ENCODE results near the gene NES.
A peak's percentile ranks its signal among the peaks of the same experiment; 100 is the strongest.
"Not testable (repeated sequence)": the region's sequence is repeated elsewhere in the genome, so short reads cannot be mapped to it uniquely, and the experiment has no call there.

NES gene

DNA sequence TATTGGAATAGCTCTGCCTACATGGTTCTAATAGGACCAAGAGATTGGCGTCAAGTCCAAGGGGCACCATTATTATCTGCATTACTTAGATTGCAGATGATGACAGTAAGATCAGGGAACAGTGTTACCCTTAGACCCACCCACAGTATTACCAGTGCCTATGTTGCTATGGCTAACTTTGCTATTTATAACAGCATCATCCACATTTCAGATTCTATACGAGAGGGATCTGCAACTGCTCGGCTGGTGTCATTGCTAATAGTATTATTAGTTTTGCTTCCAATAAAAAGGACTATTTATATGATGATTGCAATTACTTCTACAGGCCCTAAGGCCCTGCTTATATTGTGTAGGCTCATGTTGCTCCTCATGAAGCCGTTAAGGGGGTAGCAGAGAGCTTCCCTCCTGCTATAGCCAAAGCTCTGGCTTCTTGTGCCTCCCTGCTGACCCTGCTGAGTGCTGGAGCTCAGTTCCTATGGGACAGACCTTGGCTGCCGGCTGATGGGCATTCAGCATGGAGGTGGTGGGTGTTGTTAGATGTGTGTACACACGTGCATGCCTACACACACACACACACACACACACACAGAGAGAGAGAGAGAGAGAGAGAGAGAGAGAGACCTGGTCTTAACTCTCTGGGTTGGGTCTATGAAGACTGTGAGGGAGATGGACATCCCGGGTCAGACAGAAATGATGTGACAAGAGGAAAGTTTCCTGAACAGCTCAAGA lies 34.0 kb downstream of the NES start:
- no peak for DNase-seq

- DNase-seq = no peak
Measured at GRCh38 chr1:156642265-156643048, 34.8 kb downstream of the NES start.

DNA sequence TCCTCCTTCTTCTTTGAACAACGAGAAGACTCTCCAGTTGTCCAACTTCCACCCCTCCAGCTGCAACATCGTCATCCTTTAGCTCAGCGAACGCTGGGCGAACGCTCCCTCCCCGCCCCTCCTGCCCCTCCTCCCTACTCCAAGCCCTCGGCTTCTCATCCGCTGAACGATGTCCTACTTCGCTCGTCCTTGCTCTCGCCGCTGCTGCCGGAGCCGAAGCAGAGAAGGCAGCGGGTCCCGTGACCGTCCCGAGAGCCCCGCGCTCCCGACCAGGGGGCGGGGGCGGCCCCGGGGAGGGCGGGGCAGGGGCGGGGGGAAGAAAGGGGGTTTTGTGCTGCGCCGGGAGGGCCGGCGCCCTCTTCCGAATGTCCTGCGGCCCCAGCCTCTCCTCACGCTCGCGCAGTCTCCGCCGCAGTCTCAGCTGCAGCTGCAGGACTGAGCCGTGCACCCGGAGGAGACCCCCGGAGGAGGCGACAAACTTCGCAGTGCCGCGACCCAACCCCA lies 35.4 kb downstream of the NES start, which contains the start of gene BCAN:
BCAN (plus strand) TSS at position 357 of the 504 bp plus-strand sequence. CDS start 3,938 bp downstream, outside the sequence.
- no peak for DNase-seq

DNA sequence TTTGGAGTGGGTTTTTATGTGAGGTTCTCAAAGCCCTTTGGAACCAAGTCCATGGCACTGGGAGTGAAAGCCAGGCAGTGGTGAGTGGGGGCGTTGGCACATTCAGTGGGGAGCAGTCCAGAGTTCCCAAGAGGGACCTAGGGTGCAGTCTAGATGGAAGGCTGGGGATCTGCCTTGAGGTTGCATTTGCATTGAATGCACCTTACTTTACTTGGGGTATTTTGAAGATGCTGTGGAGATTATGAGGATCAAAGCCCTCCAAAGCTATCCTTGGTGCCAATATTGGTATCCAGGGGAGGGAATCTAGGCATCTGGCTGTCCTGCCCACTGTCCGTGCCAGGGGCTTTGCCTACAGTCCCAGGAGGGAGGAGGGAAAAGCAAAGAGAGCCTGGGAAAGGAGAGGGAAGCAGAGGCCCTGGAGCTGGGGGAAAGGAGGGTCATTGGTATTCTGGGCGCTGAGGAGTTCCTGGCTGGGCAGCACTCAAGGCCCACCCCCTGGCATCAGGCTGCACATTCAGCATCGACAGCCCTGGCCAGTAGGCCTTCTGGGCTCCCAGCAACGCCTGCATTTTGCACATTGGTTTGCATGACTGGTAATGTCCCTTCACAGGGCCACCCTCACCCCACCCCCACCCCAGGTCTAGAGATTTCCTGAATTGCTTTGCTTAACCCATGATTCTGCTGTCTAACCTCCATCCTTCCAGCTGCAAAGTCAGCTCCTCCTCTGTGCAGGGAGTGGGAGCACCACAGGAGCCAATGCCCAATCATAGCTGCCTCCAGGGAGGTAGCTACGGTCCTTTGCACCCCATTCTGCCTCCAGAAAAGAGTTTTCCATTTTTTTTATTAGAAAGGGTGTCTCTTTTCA lies 36.1 kb downstream of the NES start:
- no peak for DNase-seq

DNA sequence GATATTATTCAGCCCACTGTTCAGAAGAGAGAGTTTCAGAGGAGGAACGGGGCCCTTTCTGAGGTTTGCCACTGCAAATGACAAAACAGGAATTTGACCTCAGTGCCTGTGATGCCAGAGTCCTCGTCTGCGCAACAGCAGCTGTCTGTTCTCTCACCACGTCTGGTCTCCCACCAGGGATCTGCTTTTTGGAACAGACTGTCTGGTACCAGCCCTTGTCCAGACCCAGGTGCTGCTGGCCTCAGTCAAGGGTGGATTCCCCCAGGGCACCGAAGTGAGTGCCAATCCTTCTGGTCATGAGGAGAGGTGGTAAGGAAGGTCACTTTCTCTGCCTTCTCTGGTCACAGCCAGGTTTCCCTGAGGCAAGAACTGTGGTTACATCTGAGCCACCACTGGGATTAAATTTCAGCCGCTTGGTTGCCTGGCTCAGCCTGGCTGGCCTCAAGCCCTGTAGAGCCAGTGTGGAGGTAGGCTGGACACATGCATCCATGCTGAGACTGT lies 37.6 kb downstream of the NES start:
- no peak for DNase-seq

GRCh38 chr1:156638189-156638985 lies 38.8 kb downstream of the NES start:
- no peak for DNase-seq

DNA sequence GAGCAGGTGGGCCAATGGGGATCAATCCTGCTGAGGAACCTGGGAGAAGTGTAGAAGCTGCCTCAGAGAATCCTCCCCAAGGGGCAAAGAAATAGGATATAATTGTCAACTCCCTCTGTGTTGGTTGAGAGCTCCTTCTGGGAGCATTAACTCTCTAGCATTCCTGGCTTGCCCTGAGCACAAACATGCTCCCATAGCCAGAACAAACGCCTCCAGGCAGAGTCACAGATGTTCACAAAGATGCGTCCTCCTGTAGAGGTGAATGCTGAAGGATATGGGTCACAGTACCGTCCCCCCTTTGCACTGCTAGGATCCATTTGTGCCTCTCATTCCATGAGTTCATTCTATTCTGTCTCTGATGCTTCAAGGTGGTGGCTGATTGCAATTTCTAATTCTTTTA lies 44.9 kb downstream of the NES start:
- no peak for DNase-seq

DNA sequence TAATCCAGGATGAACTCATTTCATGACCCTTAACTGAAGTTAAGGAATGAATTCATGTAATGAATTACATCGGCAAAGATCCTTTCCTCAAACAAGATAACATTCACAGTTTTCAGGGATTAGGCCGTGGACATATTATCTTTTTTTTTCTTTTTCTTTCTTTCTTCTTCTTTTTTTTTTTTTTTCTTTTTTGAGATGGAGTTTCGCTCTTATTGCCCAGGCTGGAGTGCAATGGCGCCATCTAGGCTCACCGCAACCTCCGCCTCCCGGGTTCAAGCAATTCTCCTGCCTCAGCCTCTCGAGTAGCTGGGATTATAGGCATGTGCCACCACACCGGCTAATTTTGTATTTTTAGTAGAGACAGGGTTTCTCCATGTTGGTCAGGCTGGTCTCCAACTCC lies 46.1 kb downstream of the NES start:
- DNase-seq = not testable (repeated sequence)

GRCh38 chr1:156629823-156630449 lies 47.3 kb downstream of the NES start:
- no peak for DNase-seq

- DNase-seq = peak; percentile 44
Measured at GRCh38 chr1:156627313-156627880, 49.8 kb downstream of the NES start.

GRCh38 chr1:156626079-156626438 lies 51.1 kb downstream of the NES start:
- no peak for DNase-seq

DNA sequence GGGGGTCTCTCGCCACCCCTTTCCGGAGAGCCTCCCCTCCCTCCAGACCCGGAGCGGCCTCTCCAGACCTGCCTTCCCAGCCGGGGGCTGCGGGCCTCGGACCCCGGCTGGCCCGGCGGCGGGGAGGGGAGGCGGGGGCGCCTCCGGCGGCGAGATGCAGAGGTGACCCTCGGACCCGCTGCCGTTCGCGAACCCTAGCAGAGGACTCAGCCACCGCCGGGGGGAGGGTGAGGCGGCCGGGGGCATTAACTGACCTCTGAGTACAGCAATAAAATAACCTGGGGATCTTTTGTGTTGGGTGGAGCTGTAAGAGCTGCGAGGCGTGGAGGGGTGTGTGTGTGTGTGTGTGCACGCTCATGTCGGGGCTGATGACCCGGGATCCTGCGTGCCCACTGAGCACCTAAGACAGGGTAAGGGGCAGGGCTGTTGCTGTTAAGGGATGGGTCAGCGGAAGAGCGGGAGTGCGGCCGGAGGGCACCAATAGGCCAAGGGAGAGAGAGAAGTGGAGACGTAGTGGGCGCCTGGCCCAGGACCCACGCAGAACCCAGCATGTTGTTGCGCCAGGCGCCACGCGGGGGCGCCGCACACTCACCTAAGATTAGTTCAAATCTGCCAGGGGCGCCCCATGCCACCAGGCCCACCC lies 51.6 kb downstream of the NES start:
- DNase-seq = no peak

DNA sequence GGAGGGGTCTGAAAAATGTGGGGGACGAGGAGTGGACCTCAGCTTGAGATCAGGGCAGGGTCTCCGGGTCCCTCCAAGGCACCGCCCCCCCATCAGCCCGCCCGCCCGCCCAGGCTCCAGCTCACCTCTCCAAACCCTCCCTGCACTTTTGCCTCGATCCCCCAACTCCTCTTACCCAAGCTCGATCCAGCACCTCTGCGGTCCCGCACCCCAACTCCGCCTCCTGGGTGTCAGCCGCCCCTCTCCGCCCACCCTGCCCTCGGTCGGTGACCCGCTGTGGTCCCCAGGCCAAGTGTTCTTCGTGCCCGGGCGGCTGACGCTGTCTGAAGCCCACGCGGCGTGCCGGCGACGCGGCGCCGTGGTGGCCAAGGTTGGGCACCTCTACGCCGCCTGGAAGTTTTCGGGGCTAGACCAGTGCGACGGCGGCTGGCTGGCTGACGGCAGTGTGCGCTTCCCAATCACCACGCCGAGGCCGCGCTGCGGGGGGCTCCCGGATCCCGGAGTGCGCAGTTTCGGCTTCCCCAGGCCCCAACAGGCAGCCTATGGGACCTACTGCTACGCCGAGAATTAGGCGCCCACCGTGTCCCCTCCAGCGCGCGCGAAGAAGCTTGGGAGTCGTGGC lies 52.3 kb downstream of the NES start:
- DNase-seq = no peak

DNA sequence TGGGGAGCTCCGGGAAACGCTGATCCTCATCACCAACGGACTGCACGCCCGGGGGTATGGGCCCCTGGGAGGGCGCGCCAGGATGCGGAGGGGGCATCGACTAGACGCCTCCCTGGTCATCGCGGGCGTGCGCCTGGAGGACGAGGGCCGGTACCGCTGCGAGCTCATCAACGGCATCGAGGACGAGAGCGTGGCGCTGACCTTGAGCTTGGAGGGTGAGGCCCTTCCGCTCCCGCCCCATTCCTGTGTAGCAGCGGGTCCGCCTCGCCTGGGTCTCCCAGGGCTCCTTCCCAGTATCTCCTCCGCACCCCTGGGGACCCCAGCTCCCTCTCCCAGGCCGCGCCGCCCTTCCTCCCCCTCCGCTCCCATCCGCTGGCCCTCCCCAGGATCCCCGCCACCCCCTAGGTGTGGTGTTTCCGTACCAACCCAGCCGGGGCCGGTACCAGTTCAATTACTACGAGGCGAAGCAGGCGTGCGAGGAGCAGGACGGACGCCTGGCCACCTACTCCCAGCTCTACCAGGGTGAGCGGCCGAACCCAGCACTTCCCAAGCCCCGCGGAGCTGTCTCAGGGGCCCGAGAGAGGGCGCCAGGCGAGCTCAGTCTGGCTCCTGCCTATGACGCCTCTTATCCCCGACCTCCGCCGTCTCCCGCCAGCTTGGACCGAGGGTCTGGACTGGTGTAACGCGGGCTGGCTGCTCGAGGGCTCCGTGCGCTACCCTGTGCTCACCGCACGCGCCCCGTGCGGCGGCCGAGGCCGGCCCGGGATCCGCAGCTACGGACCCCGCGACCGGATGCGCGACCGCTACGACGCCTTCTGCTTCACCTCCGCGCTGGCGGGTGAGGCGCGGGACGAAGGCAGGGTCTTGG lies 53.0 kb downstream of the NES start:
- DNase-seq = peak; percentile 26

- DNase-seq = no peak
Measured at GRCh38 chr1:156622581-156623297, 54.5 kb downstream of the NES start.

- no peak for DNase-seq
Measured at GRCh38 chr1:156619582-156619955, 57.6 kb downstream of the NES start.

GRCh38 chr1:156618853-156619581 lies 58.2 kb downstream of the NES start, which contains the start of gene HAPLN2:
TSS of gene HAPLN2 (plus strand) at chr1:156619415. CDS start at chr1:156623491, 4,076 bp downstream.
- peak; percentile 16 for DNase-seq
